Upper lobe of right lung (tissue), 1 donor: ENCODE measurements around the gene NUAK1. TPM values are rescaled to one million over a fixed set of nuclear protein-coding genes. Genes with fewer than 3 reads are reported as not detected.

ENCODE experiments used
- ATAC-seq: fragments of 200-7000 bp; cut with Tn5 transposase; one replicate; pipeline ENCODE4 v1.9.1; 2020; ENCODE audit warnings: mild to moderate bottlenecking, moderate library complexity
- DNase-seq: peaks from one replicate; pipeline ENCODE4 v3.0.0-alpha.2; 2020
- H3K27ac ChIP-seq: fragments of 200-600 bp; one replicate; pipeline ENCODE4 v1.8.0; 2022
- H3K27me3 ChIP-seq: fragments of 200-600 bp; one replicate; pipeline ENCODE4 v1.8.0; 2022; ENCODE audit warnings: mild to moderate bottlenecking
- H3K36me3 ChIP-seq: fragments of 200-600 bp; one replicate; pipeline ENCODE4 v1.8.0; 2022
- H3K4me1 ChIP-seq: fragments of 200-600 bp; one replicate; pipeline ENCODE4 v1.8.0; 2022
- H3K4me3 ChIP-seq: fragments of 200-600 bp; one replicate; pipeline ENCODE4 v1.8.0; 2022; ENCODE audit warnings: mild to moderate bottlenecking
- H3K9me3 ChIP-seq: fragments of 200-600 bp; one replicate; pipeline ENCODE4 v1.8.0; 2022
- CTCF ChIP-seq: fragments of 200-600 bp; IDR thresholded peaks from one replicate; pipeline ENCODE4 v1.8.0; 2022; ENCODE audit warnings: antibody characterized with exemption
- intact Hi-C: fragments of 100-400 bp; cut with DNase I; formaldehyde crosslinking; loops from one replicate; pipeline ENCODE4 v1.11.0; 2022
- total RNA-seq: library from RNA; stranded (reverse); fragmentation: NEBNext Ultra II Directional; extraction: Animal tissue kit (Norgen Biotek cat#: 25700); gene quantifications from one replicate; pipeline ENCODE4 v1.2.1, GENCODE V29; 2021
- donor health status: DM: no; HTN: yes; CAD: no; lungs with severe emphysema.

The NUAK1 gene
- total RNA-seq, 1 donor from 2014 or later, result 40.8 TPM

- Histone ChIP-seq H3K27ac (no peak overlapping the region), H3K4me3 (no peak overlapping the region), H3K9me3 (no peaks in the 10 kb centered on the region), H3K27me3 (no peaks in the 10 kb centered on the region), H3K36me3 (peaks cover 33% of the 10 kb centered on the region), H3K4me1 (peaks cover 20% of the 10 kb centered on the region)
- TF ChIP-seq CTCF, result no peak
- intact Hi-C loops, result no loop called here
- no peak for DNase-seq
- ATAC-seq, result no peak
These were observed 57.1 kb downstream of the NUAK1 start for GRCh38 chr12:106081606-106082005.

DNA sequence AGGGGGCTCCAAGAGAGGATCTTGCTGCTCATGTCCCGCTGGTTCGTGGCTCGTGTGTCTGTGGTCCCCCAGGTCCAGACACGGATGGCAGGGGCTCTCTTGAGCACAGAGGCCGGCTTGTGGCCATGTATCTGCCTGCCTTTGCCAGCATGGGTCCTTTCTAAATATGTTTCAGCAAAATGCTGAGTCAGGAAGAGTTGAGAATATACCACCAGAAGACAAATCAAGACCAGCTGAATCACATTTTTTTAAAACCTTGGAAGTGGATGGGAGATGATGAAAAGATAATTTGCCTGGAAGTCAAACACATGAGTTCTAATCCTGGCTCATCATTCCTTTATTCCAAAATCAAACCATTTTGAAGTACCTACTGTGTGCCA is 58.0 kb downstream of the NUAK1 start:
- TF ChIP-seq CTCF, result no peak
- H3K9me3 ChIP-seq, result no peaks in the 10 kb centered on the region
- ATAC-seq (no peak), DNase-seq (no peak)
- intact Hi-C loops, result no loop called here
- H3K27me3 ChIP-seq, result no peaks in the 10 kb centered on the region
- no peak overlapping the region for H3K4me3 ChIP-seq
- H3K36me3 ChIP-seq, result peaks cover 33% of the 10 kb centered on the region
- no peak overlapping the region for H3K27ac ChIP-seq
- H3K4me1 ChIP-seq, result peaks cover 25% of the 10 kb centered on the region

DNA sequence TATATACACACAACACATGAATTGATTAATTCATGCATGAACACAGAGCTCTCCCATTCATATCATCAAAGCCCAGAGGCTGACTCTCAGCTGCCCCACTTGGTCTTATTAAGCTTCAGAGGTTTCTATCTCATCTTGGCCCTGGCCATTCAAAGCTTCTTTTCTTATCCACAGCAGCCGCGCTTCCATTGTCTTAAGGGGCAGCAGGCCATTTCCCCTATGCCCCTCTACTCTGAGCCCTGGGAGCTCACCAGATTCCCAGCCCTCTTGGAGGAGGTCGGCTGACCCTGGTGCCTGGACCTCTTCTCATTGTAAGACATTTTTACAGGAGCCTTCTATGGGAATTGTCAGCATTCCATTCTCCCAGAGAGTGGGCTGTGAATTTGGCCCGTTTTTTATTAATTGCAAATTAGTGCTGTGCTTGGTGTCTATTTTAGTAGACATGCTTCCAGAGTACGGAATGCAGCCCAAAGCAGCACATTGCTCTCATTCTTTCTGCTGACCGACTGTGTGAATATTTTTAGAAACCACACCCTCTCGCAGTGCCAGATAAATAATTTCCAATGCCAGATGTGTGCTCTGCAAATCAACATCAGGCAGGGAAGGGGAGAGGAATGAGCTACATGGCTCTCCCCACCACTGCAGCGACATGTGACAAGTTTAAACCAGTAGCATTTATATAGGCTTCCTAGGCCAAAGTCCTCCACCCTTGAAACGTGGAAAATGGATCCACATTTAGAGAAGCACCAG is 58.5 kb downstream of the NUAK1 start:
- Histone ChIP-seq H3K27me3 (no peaks in the 10 kb centered on the region), H3K9me3 (no peaks in the 10 kb centered on the region), H3K4me1 (peaks cover 31% of the 10 kb centered on the region), H3K36me3 (peaks cover 33% of the 10 kb centered on the region), H3K4me3 (no peak overlapping the region), H3K27ac (no peak overlapping the region)
- TF ChIP-seq CTCF, result no peak
- intact Hi-C loops, result no loop called here
- DNase-seq (no peak), ATAC-seq (peak; percentile 48)

DNA sequence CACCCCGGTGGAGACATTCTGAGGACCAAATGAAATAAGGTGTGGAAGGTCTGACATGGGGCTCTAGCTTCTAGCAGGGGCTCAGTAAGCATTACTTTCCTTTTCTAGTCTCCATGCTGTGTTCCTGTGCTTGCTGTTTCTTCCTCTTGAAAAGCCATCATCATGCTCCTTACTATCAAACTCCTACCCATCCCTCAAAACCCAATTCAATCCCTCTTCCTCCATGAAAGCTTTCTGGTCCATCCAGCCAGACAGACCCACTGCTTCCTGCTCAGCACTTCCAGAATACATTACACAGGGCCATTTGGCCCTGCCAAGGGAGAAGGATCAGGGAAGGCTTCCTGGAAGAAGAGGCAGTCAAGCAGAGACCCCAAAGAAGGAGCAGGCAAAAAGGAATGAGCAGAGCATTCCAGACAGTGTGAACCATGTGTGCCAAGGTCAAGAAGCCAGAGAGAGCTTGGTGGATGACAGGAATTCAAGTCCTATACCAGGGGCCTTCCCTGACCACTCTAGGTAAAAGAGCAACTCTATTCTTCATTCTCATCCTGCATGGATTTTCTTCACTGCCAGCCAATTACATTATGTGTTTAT is 59.5 kb downstream of the NUAK1 start:
- Histone ChIP-seq H3K4me1 (peaks cover 38% of the 10 kb centered on the region), H3K36me3 (peaks cover 33% of the 10 kb centered on the region), H3K27me3 (no peaks in the 10 kb centered on the region), H3K9me3 (no peaks in the 10 kb centered on the region), H3K27ac (no peak overlapping the region), H3K4me3 (no peak overlapping the region)
- intact Hi-C loops, result no loop called here
- TF ChIP-seq CTCF, result no peak
- DNase-seq (no peak), ATAC-seq (no peak)

DNA sequence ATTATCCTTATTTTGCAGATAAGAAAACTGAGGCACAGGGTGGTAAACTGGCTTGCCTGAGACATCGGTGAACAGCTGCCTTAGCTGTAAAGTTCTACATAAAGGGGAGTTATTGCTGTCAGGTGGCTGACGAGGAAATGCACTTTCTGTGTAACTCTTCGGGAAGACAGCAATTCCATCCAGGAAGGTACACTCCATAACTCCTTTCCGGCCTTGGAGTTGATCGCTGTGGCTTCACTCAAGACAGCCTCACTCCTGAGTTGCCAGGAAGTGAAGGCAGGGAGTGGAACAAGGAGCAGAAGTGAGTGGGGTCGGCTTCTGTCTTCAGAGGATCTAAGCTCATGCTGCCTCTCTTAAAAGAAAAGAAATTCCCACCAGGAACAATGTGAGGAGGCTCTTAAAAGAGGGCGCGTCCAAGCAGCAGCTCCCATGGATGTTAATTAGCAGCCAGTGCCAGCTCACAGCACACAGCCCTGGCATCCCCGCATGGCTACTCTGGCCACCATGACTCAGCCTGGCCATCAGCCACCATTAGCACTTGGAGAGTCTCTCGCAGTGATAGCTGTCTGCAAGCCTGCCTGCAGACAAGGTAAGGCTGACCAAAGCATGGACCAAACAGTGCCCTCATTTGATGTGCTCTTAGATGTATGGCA is 60.3 kb downstream of the NUAK1 start:
- Histone ChIP-seq H3K27me3 (no peaks in the 10 kb centered on the region), H3K9me3 (no peaks in the 10 kb centered on the region), H3K4me3 (no peak overlapping the region), H3K36me3 (peaks cover 27% of the 10 kb centered on the region), H3K27ac (no peak overlapping the region), H3K4me1 (peaks cover 44% of the 10 kb centered on the region)
- no peak for TF ChIP-seq CTCF
- intact Hi-C loops, result no loop called here
- ATAC-seq (peak; percentile 20), DNase-seq (no peak)
